HepG2 (cell line): Measurements from ENCODE around the gene SYTL3. TPM values are rescaled to one million over a fixed set of nuclear protein-coding genes. Genes with fewer than 3 reads are reported as not detected.

Source experiments
- ARNTL ChIP-seq: sonication (generic); formaldehyde crosslinking; IDR thresholded peaks from 2 replicates; pipeline ENCODE4 v1.4.0; 2020; ENCODE audit warnings: mild to moderate bottlenecking, missing genetic modification reagents
- ATF6 ChIP-seq: sonication (generic); formaldehyde crosslinking; conservative IDR thresholded peaks from 2 replicates; pipeline ENCODE4 v1.4.0; 2020; ENCODE audit warnings: missing genetic modification reagents
- HMGXB4 ChIP-seq, 2 experiments: sonication (generic) in 1 of 2; formaldehyde crosslinking in 1 of 2; IDR thresholded peaks; 2 replicates each; pipeline versions ENCODE4 v1.4.0 to v1.6.1; 2018 to 2020; ENCODE audit warnings: missing genetic modification reagents in 2 of 2, borderline replicate concordance in 1 of 2, low read depth in 1 of 2, mild to moderate bottlenecking in 1 of 2, missing biosample characterization in 1 of 2
- MAFF ChIP-seq: IDR thresholded peaks from 2 replicates; pipeline ENCODE4 v1.6.1; 2011; ENCODE audit warnings: low read depth, low read length, improper control_type of control experiment
- PAXIP1 ChIP-seq: sonication (generic); formaldehyde crosslinking; conservative IDR thresholded peaks from 2 replicates; pipeline ENCODE4 v1.4.0; 2020; ENCODE audit warnings: mild to moderate bottlenecking, missing genetic modification reagents, moderate library complexity
- PRDM10 ChIP-seq: sonication (generic); formaldehyde crosslinking; IDR thresholded peaks from 2 replicates; pipeline ENCODE4 v1.4.0; 2020; ENCODE audit warnings: low read depth, missing genetic modification reagents
- THYN1 ChIP-seq: sonication (generic); formaldehyde crosslinking; IDR thresholded peaks from 2 replicates; pipeline ENCODE4 v1.8.1; 2023; ENCODE audit warnings: low read depth, mild to moderate bottlenecking, moderate library complexity, missing genetic modification reagents, borderline replicate concordance
- YY1 ChIP-seq: IDR thresholded peaks from 2 replicates; pipeline ENCODE4 v1.6.1; 2011; ENCODE audit warnings: low read length, low read depth, moderate library complexity, mild to moderate bottlenecking; ENCODE audit not compliant: insufficient read depth, insufficient replicate concordance
- ZMAT5 ChIP-seq: sonication (generic); formaldehyde crosslinking; IDR thresholded peaks from 2 replicates; pipeline ENCODE4 v1.5.0; 2020; ENCODE audit warnings: mild to moderate bottlenecking, low read depth, missing genetic modification reagents, borderline replicate concordance
- ZNF3 ChIP-seq: IDR thresholded peaks from 2 replicates; pipeline ENCODE4 v1.7.0; 2017; ENCODE audit warnings: inconsistent platforms
- polyA plus RNA-seq, 8 experiments: library from polyadenylated mRNA; depleted of rRNA in 3 of 8; stranded (reverse) in 7 of 8; unstranded in 1 of 8; fragments of >200 nt; fragmentation: Illumina TruSeq in 4 of 8; extraction: Trizol in 4 of 8; gene quantifications; 2 replicates each; pipeline versions ENCODE4 v1.2.1 to v1.2.3, GENCODE V29; 2011 to 2016; ENCODE audit warnings: low read depth in 4 of 8, missing spikeins in 1 of 8, mixed read lengths in 1 of 8; ENCODE audit not compliant: insufficient read depth in 1 of 8
- total RNA-seq, 5 experiments: library from RNA; depleted of rRNA; stranded (reverse); fragments of >200 nt; fragmentation: Illumina TruSeq; extraction: Trizol; gene quantifications; 2 replicates each; pipeline ENCODE4 v1.2.3, GENCODE V29; 2016; ENCODE audit warnings: low read depth in 1 of 5
- TF ChIP-seq, protein P1 (sequence below): IDR thresholded peaks from 2 replicates; pipeline ENCODE4 v1.6.1; 2016; ENCODE audit warnings: missing compliant biosample characterization, missing genetic modification reagents, borderline replicate concordance

SYTL3 gene
- total and polyA plus RNA-seq, 2 of the 13 experiments (the other 11 are each of a cell fraction or from before 2014, with no cell fraction given): 0.11 to 0.28 TPM

DNA sequence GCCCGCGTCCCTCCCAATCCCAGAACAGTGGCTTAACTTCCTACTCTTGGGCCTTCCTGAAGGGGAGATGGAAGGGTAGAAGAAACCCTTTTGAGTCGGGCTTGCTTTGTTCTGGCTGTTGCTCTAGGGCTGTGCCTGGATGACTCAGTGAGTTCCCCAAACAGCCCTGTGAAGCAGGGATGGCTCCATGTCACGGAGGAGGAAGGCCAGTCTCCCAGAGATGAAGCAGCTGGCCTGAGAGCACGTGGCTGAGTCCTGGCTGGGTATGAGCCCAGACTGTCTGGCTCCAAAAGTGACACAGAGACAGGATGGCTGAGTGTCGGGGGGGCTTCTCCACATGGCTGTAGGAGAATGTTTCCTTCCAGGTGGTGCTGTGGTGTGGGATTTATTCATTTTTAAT, 4.6 kb downstream of the SYTL3 start (continued):
- no peak for TF ChIP-seq MAFF
- no peak for TF ChIP-seq ATF6 (CRISPR knock-in tag)
- TF ChIP-seq YY1: no peak
- TF ChIP-seq ZMAT5 (CRISPR knock-in tag): no peak
- no peak for TF ChIP-seq ZNF3 (CRISPR knock-in tag)
- TF ChIP-seq, protein P1, sequence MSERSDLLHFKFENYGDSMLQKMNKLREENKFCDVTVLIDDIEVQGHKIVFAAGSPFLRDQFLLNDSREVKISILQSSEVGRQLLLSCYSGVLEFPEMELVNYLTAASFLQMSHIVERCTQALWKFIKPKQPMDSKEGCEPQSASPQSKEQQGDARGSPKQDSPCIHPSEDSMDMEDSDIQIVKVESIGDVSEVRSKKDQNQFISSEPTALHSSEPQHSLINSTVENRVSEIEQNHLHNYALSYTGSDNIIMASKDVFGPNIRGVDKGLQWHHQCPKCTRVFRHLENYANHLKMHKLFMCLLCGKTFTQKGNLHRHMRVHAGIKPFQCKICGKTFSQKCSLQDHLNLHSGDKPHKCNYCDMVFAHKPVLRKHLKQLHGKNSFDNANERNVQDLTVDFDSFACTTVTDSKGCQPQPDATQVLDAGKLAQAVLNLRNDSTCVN: no peak
- no peak for TF ChIP-seq THYN1
- no peak for TF ChIP-seq PRDM10 (CRISPR knock-in tag)
- no peak for TF ChIP-seq PAXIP1 (CRISPR knock-in tag)
- TF ChIP-seq HMGXB4 (CRISPR knock-in tag; IDR thresholded peaks at IDR 0.05; ENCODE audit: borderline replicate concordance in 1 of 2, low read depth in 1 of 2): 0 out of 4 replicates have a peak, but pooled peaks of 1 of the 2 experiments have one; percentile 16
- no peak for TF ChIP-seq ARNTL (CRISPR knock-in tag)
